Fibroblast of gingiva (primary cell): Measurements from ENCODE around the gene PLEKHG7.

ENCODE experiments used
- DNase-seq: peaks from one replicate; pipeline ENCODE4 v3.0.0-alpha.2; 2011; ENCODE audit warnings: low read depth

The PLEKHG7 gene

DNA sequence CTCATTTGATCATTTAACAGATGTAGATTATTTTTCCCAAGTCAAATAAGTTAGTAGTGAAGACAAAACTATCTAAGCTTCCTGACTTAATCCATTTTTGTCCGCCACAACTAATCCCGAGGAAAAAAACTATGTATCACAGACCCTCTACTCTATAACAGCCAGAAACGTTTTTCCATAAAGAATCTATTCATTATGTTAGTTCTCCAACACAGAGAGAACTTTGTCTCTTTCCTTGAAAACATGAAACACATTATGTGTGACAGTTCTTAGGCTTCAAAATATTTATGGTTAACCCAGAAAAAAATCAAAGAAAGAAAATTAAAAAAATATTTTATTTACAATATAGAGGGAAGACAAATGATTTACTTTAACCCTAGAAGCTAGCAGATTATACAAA is 100.1 kb downstream of the PLEKHG7 start:
- no peak for DNase-seq

DNA sequence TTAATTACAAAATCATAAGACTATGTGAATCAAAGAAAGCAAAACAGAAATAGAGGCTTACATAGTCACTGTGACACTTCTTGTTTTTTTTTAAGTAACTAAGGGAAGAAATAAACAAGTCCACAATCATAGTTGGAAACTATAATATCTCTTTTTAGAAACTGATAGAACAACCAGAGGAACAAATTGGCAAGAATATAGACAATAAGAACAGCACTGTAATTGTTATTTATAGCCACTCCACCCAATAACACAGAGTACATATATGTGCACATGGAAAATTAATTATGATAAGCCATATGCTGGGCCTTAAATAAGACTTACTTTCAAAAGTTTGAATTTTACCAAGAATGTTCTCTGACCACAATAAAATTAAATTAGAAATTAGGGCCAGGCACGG is 101.1 kb downstream of the PLEKHG7 start:
- DNase-seq: no peak

DNA sequence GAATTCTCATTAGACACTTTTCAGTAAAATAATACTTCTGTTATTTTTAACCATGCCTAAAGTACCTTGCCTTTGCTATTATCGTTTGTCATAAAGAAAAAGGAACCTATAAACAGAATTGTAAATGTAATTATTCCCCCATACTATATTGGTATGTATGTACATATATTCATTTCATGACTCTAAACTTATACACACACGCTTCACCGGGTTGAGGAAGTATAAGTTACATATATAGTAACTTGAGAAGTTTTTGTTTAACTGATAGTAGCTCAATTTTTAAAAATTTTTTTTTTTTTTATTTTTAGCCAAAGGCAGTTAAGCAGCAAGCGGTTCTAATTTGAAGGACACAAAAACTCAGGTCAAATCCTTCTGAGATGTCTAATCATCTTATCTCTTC is 107.6 kb downstream of the PLEKHG7 start:
- DNase-seq: no peak

DNA sequence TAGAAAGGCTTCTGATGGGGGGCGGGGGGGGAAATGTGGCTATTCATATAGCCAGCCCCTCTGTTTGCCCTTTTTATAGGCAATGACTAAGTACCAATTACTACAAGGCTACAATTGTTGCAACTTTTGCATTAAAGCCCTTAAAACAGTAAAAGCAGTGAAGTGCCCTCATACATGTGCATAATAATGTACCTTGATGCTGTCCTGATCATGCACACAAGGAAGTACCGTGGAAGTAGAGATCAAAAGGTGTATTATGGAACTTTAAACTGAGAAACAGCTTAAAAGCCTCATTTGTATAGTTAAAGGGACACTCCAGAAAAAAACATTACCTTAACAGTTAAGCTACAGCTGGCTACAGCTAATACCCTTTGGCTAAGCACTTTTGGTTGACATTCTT is 111.8 kb downstream of the PLEKHG7 start:
- no peak for DNase-seq

DNA sequence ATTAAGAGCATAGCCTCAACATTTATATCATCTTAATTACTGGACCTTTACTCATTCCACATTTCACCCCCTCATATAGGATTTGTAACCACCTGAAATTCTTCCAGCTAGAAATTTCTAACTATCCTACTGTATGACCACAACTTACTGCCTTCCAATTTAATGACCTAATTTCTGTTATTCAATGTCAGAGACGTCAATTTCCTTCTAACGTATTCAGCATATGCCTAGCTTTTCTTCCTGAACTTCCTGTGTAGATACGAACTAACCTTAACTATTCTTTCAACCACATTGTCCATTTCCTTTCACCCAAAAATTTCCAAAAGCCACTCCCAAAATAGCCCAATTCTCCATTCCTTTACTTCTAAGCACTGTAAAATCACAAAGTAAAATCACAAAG is 118.4 kb downstream of the PLEKHG7 start:
- no peak for DNase-seq
